ENCODE results near the gene PLB1.

Gene PLB1, protein sequence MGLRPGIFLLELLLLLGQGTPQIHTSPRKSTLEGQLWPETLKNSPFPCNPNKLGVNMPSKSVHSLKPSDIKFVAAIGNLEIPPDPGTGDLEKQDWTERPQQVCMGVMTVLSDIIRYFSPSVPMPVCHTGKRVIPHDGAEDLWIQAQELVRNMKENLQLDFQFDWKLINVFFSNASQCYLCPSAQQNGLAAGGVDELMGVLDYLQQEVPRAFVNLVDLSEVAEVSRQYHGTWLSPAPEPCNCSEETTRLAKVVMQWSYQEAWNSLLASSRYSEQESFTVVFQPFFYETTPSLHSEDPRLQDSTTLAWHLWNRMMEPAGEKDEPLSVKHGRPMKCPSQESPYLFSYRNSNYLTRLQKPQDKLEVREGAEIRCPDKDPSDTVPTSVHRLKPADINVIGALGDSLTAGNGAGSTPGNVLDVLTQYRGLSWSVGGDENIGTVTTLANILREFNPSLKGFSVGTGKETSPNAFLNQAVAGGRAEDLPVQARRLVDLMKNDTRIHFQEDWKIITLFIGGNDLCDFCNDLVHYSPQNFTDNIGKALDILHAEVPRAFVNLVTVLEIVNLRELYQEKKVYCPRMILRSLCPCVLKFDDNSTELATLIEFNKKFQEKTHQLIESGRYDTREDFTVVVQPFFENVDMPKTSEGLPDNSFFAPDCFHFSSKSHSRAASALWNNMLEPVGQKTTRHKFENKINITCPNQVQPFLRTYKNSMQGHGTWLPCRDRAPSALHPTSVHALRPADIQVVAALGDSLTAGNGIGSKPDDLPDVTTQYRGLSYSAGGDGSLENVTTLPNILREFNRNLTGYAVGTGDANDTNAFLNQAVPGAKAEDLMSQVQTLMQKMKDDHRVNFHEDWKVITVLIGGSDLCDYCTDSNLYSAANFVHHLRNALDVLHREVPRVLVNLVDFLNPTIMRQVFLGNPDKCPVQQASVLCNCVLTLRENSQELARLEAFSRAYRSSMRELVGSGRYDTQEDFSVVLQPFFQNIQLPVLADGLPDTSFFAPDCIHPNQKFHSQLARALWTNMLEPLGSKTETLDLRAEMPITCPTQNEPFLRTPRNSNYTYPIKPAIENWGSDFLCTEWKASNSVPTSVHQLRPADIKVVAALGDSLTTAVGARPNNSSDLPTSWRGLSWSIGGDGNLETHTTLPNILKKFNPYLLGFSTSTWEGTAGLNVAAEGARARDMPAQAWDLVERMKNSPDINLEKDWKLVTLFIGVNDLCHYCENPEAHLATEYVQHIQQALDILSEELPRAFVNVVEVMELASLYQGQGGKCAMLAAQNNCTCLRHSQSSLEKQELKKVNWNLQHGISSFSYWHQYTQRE (N-terminal part only)

DNA sequence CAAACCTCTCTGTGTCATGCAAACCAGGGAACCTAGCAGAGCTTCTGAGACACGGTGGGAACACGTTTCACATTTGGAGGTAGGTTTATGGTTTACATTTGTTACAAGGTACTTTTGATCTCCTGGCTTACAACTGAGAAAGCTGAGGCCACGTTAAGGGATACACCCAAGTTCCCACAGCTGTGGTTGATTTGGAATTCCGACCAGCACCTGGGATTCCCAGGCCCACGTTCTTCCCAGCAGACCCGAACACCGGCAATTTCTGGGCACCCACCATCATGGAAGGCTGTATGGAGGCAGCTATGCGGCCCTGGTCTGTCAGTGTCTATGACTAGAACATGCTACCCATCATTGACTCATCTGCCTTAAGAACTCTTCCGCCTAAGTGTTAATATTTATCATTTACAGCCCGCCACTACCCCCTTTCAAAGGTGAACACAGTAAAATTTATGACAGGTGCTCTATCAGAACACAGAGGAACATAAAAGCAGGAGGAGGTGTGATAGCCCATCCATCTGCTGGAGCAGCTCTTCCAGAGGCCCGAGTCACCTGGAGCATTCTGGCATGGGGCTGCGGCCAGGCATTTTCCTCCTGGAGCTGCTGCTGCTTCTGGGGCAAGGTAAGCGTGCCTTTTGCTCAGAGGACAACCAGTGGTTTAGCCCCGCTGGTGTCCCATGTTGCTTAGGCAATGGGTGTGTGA is at the start of gene PLB1:
Gene PLB1 (plus strand): TSS at position 510 of the 700 bp plus-strand sequence. CDS start 55 bp downstream, at position 565.
- no peak within 1 kb of the TSS for H3K4me3 Mint-ChIP-seq
- no peaks in the 10 kb centered on the region for H3K4me1 Mint-ChIP-seq
- H3K27ac Mint-ChIP-seq (ENCODE audit: low read depth), result no peak within 1 kb of the TSS
- H3K27me3 Mint-ChIP-seq, result peaks cover 14% of the 10 kb centered on the region
- ATAC-seq (replicated peaks; ENCODE audit: extremely low read depth, poor library complexity, severe bottlenecking) (no peak), DNase-seq (ENCODE audit: low spot score in 2 of 2) (no peak)
- no peaks in the 10 kb centered on the region for H3K9me3 Mint-ChIP-seq
- H3K36me3 Mint-ChIP-seq (ENCODE audit: insufficient read depth), result no peaks in the 10 kb centered on the region

DNA sequence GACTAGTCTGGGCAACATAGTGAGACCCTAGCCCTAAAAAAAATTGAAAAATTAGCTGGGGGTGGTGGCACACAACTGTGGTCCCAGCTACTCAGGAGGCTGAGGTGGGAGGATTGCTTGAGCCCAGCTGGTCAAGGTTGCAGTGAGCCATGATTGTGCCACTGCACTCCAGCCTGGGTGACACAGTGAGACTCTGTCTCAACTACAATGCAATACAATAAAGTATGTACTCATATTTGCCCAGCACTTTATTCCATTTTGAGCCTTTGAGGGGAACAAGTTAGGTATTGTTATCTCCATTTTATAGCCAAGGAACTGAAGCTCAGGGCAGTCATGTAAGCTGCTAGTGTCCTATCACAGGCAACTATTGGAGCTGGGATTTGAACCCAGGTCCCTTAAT is 49.3 kb upstream of the PLB1 start:
- Mint-ChIP-seq H3K27me3 (no peaks in the 10 kb centered on the region), H3K9me3 (no peaks in the 10 kb centered on the region), H3K36me3 (ENCODE audit: insufficient read depth) (no peaks in the 10 kb centered on the region), H3K4me3 (no peak overlapping the region), H3K4me1 (peaks cover 7% of the 10 kb centered on the region), H3K27ac (ENCODE audit: low read depth) (no peak overlapping the region)
- DNase-seq (ENCODE audit: low spot score in 2 of 2) (no peak), ATAC-seq (replicated peaks; ENCODE audit: extremely low read depth, poor library complexity, severe bottlenecking) (no peak)

DNA sequence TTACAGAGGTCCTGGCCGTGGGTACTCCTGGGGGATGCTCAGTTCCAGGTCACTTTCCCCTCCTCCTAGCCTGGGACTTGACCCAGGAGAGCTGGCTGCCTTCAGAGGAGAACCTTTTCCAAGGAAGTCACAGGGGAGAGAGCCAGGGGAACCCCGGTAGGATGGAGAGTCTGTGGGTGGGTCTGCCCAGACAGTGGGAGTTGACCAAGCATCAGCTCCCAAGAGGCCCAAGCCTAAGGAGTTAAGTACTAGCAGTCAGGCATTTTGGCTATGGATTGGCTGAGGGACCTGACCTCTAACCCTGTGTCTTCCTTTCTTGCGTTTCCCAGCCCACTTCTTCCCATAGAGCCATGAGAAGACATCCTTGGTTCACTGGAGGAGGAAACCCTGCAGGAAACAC is 48.8 kb upstream of the PLB1 start:
- DNase-seq (ENCODE audit: low spot score in 2 of 2) (no peak), ATAC-seq (replicated peaks; ENCODE audit: extremely low read depth, poor library complexity, severe bottlenecking) (no peak)
- no peaks in the 10 kb centered on the region for H3K36me3 Mint-ChIP-seq (ENCODE audit: insufficient read depth)
- H3K4me3 Mint-ChIP-seq, result no peak overlapping the region
- H3K27me3 Mint-ChIP-seq, result no peaks in the 10 kb centered on the region
- H3K27ac Mint-ChIP-seq (ENCODE audit: low read depth), result no peak overlapping the region
- H3K4me1 Mint-ChIP-seq, result peaks cover 7% of the 10 kb centered on the region
- no peaks in the 10 kb centered on the region for H3K9me3 Mint-ChIP-seq

DNA sequence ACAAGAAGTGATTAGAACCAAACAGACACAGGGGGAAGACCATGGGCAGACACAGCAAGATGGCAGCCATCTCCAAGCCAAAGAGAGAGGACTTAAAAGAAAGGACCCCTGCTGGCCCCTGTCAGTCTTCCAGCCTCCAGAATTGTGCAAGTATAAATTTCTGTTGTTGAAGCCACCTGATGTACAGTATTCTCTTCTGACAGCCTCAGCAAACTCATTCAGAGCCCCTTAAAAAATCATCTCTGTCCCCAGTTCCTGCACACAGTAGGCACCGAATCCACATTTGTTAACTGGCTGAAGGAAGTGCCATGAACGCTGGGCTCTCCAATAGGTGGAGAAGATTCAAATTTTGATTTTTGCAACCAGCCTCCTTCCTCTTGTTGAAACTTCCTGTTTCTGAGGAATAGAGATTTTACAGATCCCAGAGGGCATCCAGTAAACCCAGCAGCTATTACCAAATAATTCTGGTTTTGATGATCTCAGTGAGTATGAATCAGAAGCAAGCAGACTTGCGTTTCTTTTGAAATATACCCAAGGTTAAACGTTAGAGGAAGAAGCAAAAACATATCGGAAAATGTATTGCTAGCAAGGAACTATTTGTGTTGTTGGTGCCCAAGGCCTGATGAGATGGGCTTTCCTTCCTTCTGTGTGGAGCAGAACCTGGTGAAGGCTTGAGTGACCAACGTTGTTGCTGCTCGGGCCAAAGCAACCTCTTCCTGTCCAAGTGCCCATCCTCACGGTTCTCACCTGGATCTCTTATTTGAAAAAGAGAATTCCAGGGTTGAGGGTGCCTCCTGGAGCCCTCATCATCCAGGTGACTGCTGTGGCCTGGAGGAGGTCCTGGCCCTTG is 47.7 kb upstream of the PLB1 start:
- no peak overlapping the region for H3K4me3 Mint-ChIP-seq
- peaks cover 11% of the 10 kb centered on the region for H3K4me1 Mint-ChIP-seq
- DNase-seq (ENCODE audit: low spot score in 2 of 2), result no peak
- no peaks in the 10 kb centered on the region for H3K27me3 Mint-ChIP-seq
- no peaks in the 10 kb centered on the region for H3K36me3 Mint-ChIP-seq (ENCODE audit: insufficient read depth)
- no peaks in the 10 kb centered on the region for H3K9me3 Mint-ChIP-seq
- no peak overlapping the region for H3K27ac Mint-ChIP-seq (ENCODE audit: low read depth)
- ATAC-seq (replicated peaks; ENCODE audit: extremely low read depth, poor library complexity, severe bottlenecking), result no peak

DNA sequence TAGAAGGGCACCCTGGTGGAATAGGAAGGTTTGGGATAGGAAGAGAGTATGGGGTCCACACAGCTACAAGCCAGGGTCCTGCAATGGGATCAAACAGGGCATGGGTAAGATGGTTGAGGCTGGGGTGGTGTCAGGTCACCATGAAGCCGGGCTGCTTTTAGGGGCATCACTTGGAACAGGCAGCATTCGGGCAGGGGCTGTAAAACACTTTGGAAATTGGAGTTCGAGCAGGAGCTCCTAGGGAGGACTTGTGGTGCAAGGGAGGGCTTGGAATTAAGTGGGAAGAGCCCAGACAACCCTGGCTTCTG is 47.1 kb upstream of the PLB1 start:
- ATAC-seq (replicated peaks; ENCODE audit: extremely low read depth, poor library complexity, severe bottlenecking) (no peak), DNase-seq (ENCODE audit: low spot score in 2 of 2) (no peak)
- H3K9me3 Mint-ChIP-seq, result no peaks in the 10 kb centered on the region
- peaks cover 11% of the 10 kb centered on the region for H3K4me1 Mint-ChIP-seq
- H3K4me3 Mint-ChIP-seq, result no peak overlapping the region
- no peaks in the 10 kb centered on the region for H3K36me3 Mint-ChIP-seq (ENCODE audit: insufficient read depth)
- no peaks in the 10 kb centered on the region for H3K27me3 Mint-ChIP-seq
- H3K27ac Mint-ChIP-seq (ENCODE audit: low read depth), result no peak overlapping the region

DNA sequence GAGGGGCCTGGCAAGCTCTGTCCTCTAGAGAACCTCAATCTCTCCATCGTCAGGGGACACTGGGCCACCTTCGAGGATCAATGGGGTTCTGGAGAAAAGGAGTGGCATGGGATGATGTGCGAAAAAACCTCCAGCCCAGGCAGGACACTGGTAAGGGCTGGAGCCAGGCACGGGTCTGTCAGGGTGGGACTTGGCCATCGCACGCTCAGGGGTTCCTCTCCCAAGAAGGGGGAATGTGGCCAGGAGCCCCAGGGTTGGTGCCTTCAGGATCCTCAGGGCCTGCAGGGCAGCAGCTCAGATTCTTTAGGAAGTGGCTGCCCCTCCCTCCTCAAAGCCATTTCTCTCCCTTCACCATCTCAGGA is 46.8 kb upstream of the PLB1 start:
- Mint-ChIP-seq H3K9me3 (no peaks in the 10 kb centered on the region), H3K4me3 (no peak overlapping the region), H3K27me3 (no peaks in the 10 kb centered on the region), H3K4me1 (peaks cover 11% of the 10 kb centered on the region), H3K27ac (ENCODE audit: low read depth) (peak overlapping the region; percentile 33), H3K36me3 (ENCODE audit: insufficient read depth) (no peaks in the 10 kb centered on the region)
- no peak for ATAC-seq (replicated peaks; ENCODE audit: extremely low read depth, poor library complexity, severe bottlenecking)
- no peak for DNase-seq (ENCODE audit: low spot score in 2 of 2)

DNA sequence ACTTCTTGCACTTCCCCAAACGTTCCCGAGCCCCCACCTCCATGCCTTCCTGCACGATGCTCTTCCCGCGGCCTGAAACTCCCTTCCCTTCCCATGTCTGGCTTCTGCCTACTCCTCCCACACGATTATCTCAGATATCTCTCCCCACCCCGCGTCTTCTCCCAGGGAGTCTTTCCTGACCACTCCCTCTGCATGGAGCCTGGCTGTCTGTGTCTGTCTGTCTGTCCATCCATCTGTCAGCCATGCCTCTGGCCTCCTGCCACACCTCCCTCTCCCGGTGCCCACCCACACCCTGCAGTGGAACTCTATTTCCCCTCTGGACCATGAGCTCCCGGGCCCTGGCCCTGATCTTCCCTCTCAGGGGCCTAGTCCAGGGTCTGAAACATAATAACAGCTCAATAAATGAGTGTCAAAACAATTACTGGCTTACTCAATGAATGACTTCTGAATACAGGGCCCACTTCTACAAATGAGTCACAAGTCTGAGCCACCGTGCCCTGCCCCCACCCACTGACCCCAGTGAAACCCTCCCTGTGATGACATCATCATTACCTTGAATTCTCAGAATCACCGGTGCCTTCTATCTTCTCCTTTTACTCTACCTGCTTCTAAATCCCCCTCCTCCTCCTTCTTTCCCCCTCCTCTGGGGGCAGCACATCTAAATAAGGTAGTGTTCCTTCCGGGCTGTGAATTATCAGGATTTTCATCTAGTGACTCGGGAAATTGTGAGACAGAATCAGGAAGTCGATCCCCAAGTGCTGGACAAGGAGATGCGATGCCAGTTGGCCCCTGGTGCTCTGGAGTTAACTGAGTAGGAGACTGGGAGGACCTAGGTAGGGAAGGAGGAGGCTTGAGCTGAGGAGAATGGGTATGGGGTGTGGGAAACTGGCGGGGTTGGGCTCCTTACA is 46.1 kb upstream of the PLB1 start:
- Mint-ChIP-seq H3K9me3 (no peaks in the 10 kb centered on the region), H3K4me3 (no peak overlapping the region), H3K36me3 (ENCODE audit: insufficient read depth) (no peaks in the 10 kb centered on the region), H3K27ac (ENCODE audit: low read depth) (peak overlapping the region; percentile 33), H3K4me1 (peaks cover 11% of the 10 kb centered on the region), H3K27me3 (no peaks in the 10 kb centered on the region)
- DNase-seq (ENCODE audit: low spot score in 2 of 2), result no peak
- ATAC-seq (replicated peaks; ENCODE audit: extremely low read depth, poor library complexity, severe bottlenecking), result peak; percentile 28

DNA sequence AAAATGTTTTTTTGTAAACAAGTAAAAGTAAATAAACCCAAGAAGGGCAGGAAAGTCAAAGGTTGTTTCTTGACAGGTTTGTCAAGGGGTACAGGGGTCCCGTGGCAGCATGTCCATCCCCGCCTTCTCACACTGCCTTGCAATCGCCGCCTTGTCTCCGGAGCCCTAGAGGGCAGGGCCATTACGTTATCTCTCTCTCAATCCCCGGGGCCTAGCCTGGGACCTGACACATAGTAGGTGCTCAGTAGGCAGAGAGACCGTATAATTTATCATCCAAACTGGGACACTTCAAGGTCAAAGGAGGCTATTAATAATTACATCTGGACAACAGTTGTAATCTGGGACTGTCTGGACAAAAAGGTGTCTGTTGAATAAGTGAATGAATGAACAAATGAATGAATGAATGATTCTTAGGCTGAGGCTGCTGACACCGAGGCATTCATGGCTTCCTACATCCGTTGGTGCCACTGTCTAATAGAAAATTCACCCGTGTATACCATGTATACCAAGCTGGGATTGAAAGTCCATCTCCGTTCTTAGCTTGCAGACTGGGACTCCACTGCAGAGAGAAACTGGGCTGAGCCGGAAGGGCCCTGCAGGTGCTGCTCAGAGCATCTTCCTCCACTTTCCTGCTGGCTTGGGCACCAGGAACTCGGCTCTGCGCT is 44.8 kb upstream of the PLB1 start:
- no peak overlapping the region for H3K4me3 Mint-ChIP-seq
- no peak overlapping the region for H3K27ac Mint-ChIP-seq (ENCODE audit: low read depth)
- peaks cover 11% of the 10 kb centered on the region for H3K4me1 Mint-ChIP-seq

DNA sequence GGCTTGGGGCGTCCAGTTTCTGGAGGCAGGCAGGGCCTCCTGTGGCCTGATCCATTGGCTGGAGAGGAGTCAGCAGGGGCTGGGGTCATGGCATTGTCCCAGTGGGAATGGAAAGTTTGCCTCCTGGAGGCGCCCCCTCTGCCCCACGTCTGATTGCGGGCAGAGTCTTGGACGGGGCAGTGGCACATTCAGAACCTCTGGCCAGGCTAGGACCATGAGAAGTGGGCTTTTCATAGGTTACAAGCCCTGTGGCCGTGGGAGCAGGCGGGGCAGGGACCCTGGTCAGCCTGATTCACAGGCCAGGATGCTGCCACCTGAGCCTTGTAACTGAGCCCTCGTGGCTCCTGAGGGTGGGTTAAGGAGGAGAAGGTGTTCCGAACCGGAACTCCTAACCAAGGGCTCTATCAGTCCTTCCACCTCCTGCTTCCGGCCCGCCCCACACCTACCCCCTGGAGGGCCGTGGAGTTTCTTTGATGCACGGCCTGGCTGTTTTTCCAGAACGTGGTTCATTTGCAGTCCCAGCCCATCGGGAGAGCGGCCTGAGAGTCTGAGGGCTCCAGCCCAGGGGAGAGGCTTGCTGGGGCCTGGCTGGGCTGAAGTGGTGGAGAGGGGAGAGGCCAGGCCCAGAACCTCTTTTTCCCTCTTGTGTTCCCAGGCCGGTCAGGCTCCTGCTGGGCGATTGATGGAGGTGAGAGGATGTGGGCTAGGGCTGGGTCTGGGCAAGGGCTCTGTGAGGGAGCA is 43.9 kb upstream of the PLB1 start:
- Mint-ChIP-seq H3K27ac (ENCODE audit: low read depth) (no peak overlapping the region), H3K4me3 (no peak overlapping the region), H3K27me3 (no peaks in the 10 kb centered on the region), H3K9me3 (no peaks in the 10 kb centered on the region), H3K36me3 (ENCODE audit: insufficient read depth) (no peaks in the 10 kb centered on the region), H3K4me1 (peaks cover 11% of the 10 kb centered on the region)
- DNase-seq (ENCODE audit: low spot score in 2 of 2), result no peak
- no peak for ATAC-seq (replicated peaks; ENCODE audit: extremely low read depth, poor library complexity, severe bottlenecking)

More for the DNA sequence above, 44.8 kb upstream of the PLB1 start:
- no peak for DNase-seq (ENCODE audit: low spot score in 2 of 2)
- Mint-ChIP-seq H3K36me3 (ENCODE audit: insufficient read depth) (no peaks in the 10 kb centered on the region), H3K9me3 (no peaks in the 10 kb centered on the region), H3K27me3 (no peaks in the 10 kb centered on the region)
- ATAC-seq (replicated peaks; ENCODE audit: extremely low read depth, poor library complexity, severe bottlenecking), result no peak

DNA sequence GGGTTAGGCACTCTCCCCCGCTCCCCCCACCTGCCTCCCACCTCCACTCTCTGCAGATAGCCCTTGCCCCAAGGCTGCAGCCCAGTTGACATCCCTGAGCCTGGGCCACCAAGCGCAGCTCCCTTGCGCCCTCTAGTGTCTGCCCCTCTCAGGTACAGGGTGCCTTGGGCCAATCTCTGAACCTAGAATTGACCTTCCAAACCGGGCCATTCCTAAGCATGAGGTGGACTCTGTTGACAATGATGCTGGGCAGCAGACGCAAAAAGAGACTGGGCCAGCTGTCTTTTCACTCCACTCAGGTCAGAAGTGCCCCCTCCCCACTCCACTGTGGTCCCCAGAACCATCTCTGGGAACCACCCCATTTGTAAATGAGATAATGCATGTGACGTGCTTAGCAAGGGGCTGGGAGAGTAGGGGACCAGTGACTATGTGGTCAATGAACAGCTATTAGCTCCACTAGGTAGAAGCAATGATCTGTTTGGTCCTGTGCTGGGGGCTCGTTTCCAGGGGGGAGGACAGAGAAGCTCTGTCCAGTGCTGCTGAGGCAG is 43.3 kb upstream of the PLB1 start:
- peak; percentile 56 for ATAC-seq (replicated peaks; ENCODE audit: extremely low read depth, poor library complexity, severe bottlenecking)
- DNase-seq (ENCODE audit: low spot score in 2 of 2), result peak; percentile 62 to 80
- Mint-ChIP-seq H3K9me3 (no peaks in the 10 kb centered on the region), H3K27me3 (no peaks in the 10 kb centered on the region), H3K27ac (ENCODE audit: low read depth) (no peak overlapping the region), H3K4me1 (peaks cover 11% of the 10 kb centered on the region), H3K4me3 (no peak overlapping the region), H3K36me3 (ENCODE audit: insufficient read depth) (no peaks in the 10 kb centered on the region)
